Measurements from ENCODE around the gene COTL1.

GRCh38 chr16:84607694-84608093, 10.2 kb downstream of the COTL1 start:
- TF ChIP-seq SMAD3 (CRISPR knock-in tag; IDR thresholded peaks at IDR 0.05) (no peak), IRF2 (CRISPR knock-in tag; IDR thresholded peaks at IDR 0.05) (no peak), E2F2 (CRISPR knock-in tag; IDR thresholded peaks at IDR 0.05; ENCODE audit: borderline replicate concordance) (no peak), ZBTB21 (CRISPR knock-in tag; IDR thresholded peaks at IDR 0.05) (no peak), ESRRA (CRISPR knock-in tag; IDR thresholded peaks at IDR 0.05; ENCODE audit: low read depth) (no peak), ZNF737 (CRISPR knock-in tag; IDR thresholded peaks at IDR 0.05; ENCODE audit: borderline replicate concordance) (no peak), ZNF318 (CRISPR knock-in tag; IDR thresholded peaks at IDR 0.05) (no peak), KLF13 (CRISPR knock-in tag; IDR thresholded peaks at IDR 0.05) (no peak), KDM1A (CRISPR knock-in tag; IDR thresholded peaks at IDR 0.05) (no peak), RORA (CRISPR knock-in tag; IDR thresholded peaks at IDR 0.05) (no peak)
